Activated T-cell treated with anti-CD3 and anti-CD28 coated beads, Interleukin-2, amount 50 U/mL, for 24 hours (primary cell): ENCODE results near the gene ALDOB.
A peak's percentile ranks its signal among the peaks of the same experiment; 100 is the strongest.

ENCODE experiments used
- DNase-seq: peaks from one replicate; pipeline ENCODE4 v3.0.0-alpha.2; 2020
- H3K27ac Mint-ChIP-seq: 2 replicates; pipeline ENCODE4 v1.8.0; 2020; ENCODE audit warnings: mild to moderate bottlenecking, mixed read lengths
- H3K27me3 Mint-ChIP-seq: 2 replicates; pipeline ENCODE4 v1.8.0; 2020; ENCODE audit warnings: mixed read lengths
- H3K36me3 Mint-ChIP-seq: 2 replicates; pipeline ENCODE4 v1.8.0; 2020; ENCODE audit warnings: low read depth, mixed read lengths
- H3K4me1 Mint-ChIP-seq: 2 replicates; pipeline ENCODE4 v1.8.0; 2020; ENCODE audit warnings: low read depth, mixed read lengths
- H3K4me3 Mint-ChIP-seq: 2 replicates; pipeline ENCODE4 v1.8.0; 2020; ENCODE audit warnings: mild to moderate bottlenecking, moderate library complexity, mixed read lengths
- H3K9me3 Mint-ChIP-seq: 2 replicates; pipeline ENCODE4 v1.8.0; 2020; ENCODE audit warnings: mixed read lengths

ALDOB gene

GRCh38 chr9:101427358-101427757, 8.2 kb downstream of the ALDOB start:
- DNase-seq = no peak

DNA sequence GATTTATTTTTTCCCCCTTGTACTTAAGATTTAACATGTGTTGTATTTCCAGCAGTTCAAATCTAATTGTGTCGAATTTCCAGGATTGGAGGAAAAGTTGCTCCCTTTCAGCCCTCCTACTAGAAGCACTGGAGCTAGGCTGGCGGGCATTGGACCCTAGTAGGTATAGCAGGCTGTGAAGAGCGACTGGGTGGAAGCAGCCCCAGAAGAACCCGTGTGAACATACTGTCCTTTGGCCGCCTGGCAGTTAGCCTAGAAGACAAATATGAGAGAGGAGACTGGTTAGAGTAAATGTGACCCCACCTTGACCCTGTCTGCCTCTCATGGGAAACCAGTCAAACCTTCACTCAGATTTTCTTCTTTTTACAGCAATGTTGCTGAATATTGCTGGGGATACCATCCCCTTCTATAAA, 13.9 kb downstream of the ALDOB start:
- Mint-ChIP-seq H3K4me3 (no peak overlapping the region), H3K36me3 (peaks cover 6% of the 10 kb centered on the region), H3K27ac (no peak overlapping the region), H3K27me3 (peaks cover 3% of the 10 kb centered on the region), H3K4me1 (no peaks in the 10 kb centered on the region), H3K9me3 (peaks cover 37% of the 10 kb centered on the region)
- no peak for DNase-seq

More at GRCh38 chr9:101427358-101427757, 8.2 kb downstream of the ALDOB start:
- Mint-ChIP-seq H3K36me3 (no peaks in the 10 kb centered on the region), H3K27me3 (peaks cover 17% of the 10 kb centered on the region), H3K9me3 (peaks cover 9% of the 10 kb centered on the region), H3K4me3 (no peak overlapping the region), H3K27ac (no peak overlapping the region), H3K4me1 (no peaks in the 10 kb centered on the region)

GRCh38 chr9:101419863-101420262, 15.7 kb downstream of the ALDOB start:
- Mint-ChIP-seq H3K36me3 (peaks cover 13% of the 10 kb centered on the region), H3K4me1 (no peaks in the 10 kb centered on the region), H3K4me3 (no peak overlapping the region), H3K27me3 (peaks cover 3% of the 10 kb centered on the region), H3K27ac (no peak overlapping the region), H3K9me3 (peaks cover 45% of the 10 kb centered on the region)
- DNase-seq = no peak

DNA sequence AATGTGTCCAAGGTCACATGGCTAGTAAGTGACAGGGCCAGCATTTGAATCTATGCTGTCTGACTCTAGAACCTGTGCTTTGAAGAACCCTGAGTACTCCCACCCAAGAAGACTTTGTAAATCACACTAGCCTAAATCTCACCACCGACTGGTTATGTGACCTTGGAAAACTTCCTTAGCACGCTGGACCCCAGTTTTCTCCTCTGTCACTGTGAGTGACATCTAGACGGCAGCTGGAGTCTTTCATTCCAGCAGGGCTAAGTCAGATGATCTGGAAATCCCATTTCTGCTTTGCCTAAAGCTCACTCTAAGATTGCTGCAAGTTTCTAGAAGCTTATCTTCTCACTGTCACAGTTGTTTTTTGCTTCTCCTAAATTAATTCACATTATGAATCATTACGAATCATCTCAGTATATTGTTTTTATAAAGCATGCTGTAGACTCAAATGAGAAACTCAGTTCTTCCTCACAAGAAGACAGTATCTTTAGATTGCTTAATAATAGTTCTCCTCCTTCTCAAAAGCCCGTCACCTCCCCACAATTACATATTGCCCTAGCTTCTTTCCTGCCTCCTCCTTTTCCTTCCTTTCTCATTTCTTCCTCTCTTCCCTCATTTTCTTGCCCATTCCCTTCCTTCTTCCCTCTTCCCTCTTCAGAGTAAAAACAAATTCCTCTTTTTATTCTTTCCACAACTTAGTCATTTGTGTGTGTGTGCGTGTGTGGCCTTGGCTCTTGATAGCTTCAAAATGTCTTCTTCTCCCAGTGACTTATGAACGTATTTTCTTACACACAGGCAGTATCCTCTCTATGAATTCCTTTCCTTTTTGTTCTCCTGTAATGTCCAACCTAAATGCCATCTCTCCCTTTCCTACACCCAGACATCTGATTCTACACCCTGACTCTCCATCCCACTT, 16.8 kb downstream of the ALDOB start:
- Mint-ChIP-seq H3K36me3 (peaks cover 20% of the 10 kb centered on the region), H3K9me3 (peaks cover 47% of the 10 kb centered on the region)

GRCh38 chr9:101417977-101418376, 17.6 kb downstream of the ALDOB start:
- peaks cover 49% of the 10 kb centered on the region for H3K9me3 Mint-ChIP-seq

More for the DNA sequence above, 16.8 kb downstream of the ALDOB start:
- Mint-ChIP-seq H3K27me3 (no peaks in the 10 kb centered on the region), H3K4me3 (no peak overlapping the region), H3K27ac (no peak overlapping the region), H3K4me1 (no peaks in the 10 kb centered on the region)
- no peak for DNase-seq

DNA sequence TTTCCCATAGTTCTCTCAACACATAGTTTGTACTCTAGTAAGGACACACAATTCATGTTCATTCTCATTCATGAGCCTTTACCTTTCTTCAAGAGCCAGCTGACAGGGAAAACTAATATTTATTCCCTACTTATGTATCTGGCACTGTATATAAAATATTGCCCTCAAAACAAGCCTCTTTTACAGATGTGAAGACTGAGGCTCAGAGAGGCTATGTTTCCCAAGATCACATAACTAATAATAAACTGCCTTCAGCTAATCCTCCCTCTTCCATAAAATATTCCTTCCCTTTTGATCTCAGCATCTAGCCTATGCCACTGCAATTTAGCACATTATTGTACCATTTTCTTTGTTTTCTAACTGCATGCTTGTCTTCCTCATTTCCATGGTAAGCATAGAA, 18.2 kb downstream of the ALDOB start:
- no peak overlapping the region for H3K27ac Mint-ChIP-seq
- peaks cover 32% of the 10 kb centered on the region for H3K36me3 Mint-ChIP-seq
- H3K4me3 Mint-ChIP-seq = no peak overlapping the region
- H3K27me3 Mint-ChIP-seq = no peaks in the 10 kb centered on the region
- no peaks in the 10 kb centered on the region for H3K4me1 Mint-ChIP-seq
- no peak for DNase-seq
- peaks cover 53% of the 10 kb centered on the region for H3K9me3 Mint-ChIP-seq

More at GRCh38 chr9:101417977-101418376, 17.6 kb downstream of the ALDOB start:
- no peak overlapping the region for H3K4me3 Mint-ChIP-seq
- H3K4me1 Mint-ChIP-seq = no peaks in the 10 kb centered on the region
- H3K36me3 Mint-ChIP-seq = peaks cover 27% of the 10 kb centered on the region
- no peak overlapping the region for H3K27ac Mint-ChIP-seq
- no peak for DNase-seq
- no peaks in the 10 kb centered on the region for H3K27me3 Mint-ChIP-seq

DNA sequence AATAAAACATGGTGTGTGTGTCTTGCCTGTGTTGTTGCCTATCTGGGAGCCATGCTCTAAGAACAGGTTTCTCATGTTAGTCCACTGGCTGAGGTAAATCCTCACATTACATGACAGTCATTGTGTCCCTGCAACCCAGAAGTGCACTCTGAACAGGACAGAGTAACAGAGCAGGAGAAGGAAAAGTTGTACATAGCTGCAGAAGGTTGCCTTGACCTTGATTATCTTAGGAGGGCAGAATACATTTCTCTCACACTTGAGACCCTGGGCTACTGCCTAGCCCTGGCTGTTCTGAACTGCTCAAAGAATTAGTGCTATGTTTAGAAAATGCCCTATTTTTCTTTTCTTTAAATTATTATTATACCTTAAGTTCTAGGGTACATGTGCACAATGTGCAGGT, 20.0 kb downstream of the ALDOB start:
- Mint-ChIP-seq H3K4me3 (no peak overlapping the region), H3K36me3 (peaks cover 44% of the 10 kb centered on the region), H3K27me3 (no peaks in the 10 kb centered on the region), H3K4me1 (no peaks in the 10 kb centered on the region), H3K27ac (no peak overlapping the region), H3K9me3 (peaks cover 62% of the 10 kb centered on the region)
- DNase-seq = no peak

- H3K4me1 Mint-ChIP-seq = no peaks in the 10 kb centered on the region
- peaks cover 63% of the 10 kb centered on the region for H3K9me3 Mint-ChIP-seq
- no peak for DNase-seq
- H3K27ac Mint-ChIP-seq = no peak overlapping the region
- peaks cover 49% of the 10 kb centered on the region for H3K36me3 Mint-ChIP-seq
- H3K4me3 Mint-ChIP-seq = no peak overlapping the region
- H3K27me3 Mint-ChIP-seq = no peaks in the 10 kb centered on the region
Observed at GRCh38 chr9:101414839-101415238, 20.7 kb downstream of the ALDOB start.

- peaks cover 4% of the 10 kb centered on the region for H3K4me1 Mint-ChIP-seq
- H3K4me3 Mint-ChIP-seq = no peak overlapping the region
Observed at GRCh38 chr9:101409079-101409477, 26.5 kb downstream of the ALDOB start.

GRCh38 chr9:101408374-101409078, 27.0 kb downstream of the ALDOB start:
- Mint-ChIP-seq H3K27ac (no peak overlapping the region), H3K27me3 (no peaks in the 10 kb centered on the region), H3K36me3 (peaks cover 91% of the 10 kb centered on the region), H3K4me3 (no peak overlapping the region), H3K4me1 (peaks cover 7% of the 10 kb centered on the region), H3K9me3 (peaks cover 79% of the 10 kb centered on the region)
- no peak for DNase-seq

More at GRCh38 chr9:101409079-101409477, 26.5 kb downstream of the ALDOB start:
- peaks cover 77% of the 10 kb centered on the region for H3K9me3 Mint-ChIP-seq
- H3K36me3 Mint-ChIP-seq = peaks cover 87% of the 10 kb centered on the region
- DNase-seq = no peak
- no peak overlapping the region for H3K27ac Mint-ChIP-seq
- H3K27me3 Mint-ChIP-seq = no peaks in the 10 kb centered on the region

DNA sequence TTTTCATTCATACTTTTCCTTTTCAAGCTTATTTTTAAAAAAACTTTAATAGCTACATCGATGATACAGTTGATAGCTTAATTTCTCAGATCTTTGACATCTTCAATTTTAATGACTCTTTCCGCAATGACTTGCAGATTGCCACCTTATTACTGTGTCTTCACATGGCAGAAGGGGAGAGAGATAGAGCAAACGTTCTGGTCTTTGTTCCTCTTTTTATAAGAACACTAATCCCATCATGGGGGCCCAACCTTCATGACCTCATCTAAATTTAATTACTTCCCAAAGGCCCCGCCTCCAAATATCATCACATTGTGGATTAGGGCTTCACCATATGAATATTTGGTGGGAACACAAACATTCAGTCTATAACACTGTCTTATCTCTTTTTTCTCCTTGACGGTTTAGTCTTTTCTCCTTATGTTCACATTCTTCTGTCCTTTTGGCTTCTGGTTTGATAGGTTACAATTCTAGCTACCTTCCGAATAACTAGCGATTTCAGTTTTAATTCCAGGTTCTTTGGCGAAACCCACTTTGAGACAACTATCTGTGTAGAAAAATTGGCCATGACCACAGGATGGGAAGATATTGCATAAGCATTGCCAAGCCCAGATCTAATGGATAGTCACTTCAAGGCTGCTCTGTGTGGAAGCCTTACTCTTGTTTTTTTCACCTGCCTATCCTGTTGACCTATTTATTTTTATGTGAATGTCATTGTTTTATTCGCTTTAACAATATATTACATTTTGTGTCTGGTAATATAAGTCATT, 31.9 kb downstream of the ALDOB start:
- DNase-seq = no peak
- Mint-ChIP-seq H3K9me3 (peaks cover 64% of the 10 kb centered on the region), H3K36me3 (peaks cover 99% of the 10 kb centered on the region), H3K27ac (no peak overlapping the region), H3K27me3 (no peaks in the 10 kb centered on the region), H3K4me3 (no peak overlapping the region), H3K4me1 (peaks cover 44% of the 10 kb centered on the region)

GRCh38 chr9:101400120-101400519, 35.5 kb downstream of the ALDOB start:
- Mint-ChIP-seq H3K4me3 (peak overlapping the region; percentile 100), H3K36me3 (peaks cover 96% of the 10 kb centered on the region), H3K9me3 (peaks cover 36% of the 10 kb centered on the region), H3K27me3 (no peaks in the 10 kb centered on the region), H3K4me1 (peaks cover 66% of the 10 kb centered on the region), H3K27ac (peak overlapping the region; percentile 100)
- DNase-seq = no peak

DNA sequence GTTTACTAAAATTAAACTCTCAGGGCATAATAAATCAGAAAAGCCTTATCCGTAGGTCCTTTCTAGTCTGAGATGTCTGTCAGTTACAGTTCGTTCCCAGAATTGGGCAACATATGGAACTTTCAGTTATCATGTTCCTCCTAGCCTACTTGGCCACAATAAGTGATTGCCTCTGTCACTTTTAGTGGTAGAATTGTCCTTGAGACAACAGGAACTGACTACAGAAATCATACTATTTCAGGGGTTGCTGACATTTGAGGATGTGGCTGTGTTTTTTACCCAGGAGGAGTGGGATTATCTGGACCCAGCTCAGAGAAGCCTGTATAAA, 36.0 kb downstream of the ALDOB start:
- peaks cover 96% of the 10 kb centered on the region for H3K36me3 Mint-ChIP-seq
- H3K27me3 Mint-ChIP-seq = no peaks in the 10 kb centered on the region
- peaks cover 33% of the 10 kb centered on the region for H3K9me3 Mint-ChIP-seq
- no peak for DNase-seq
- H3K27ac Mint-ChIP-seq = peak overlapping the region; percentile 100
- peaks cover 71% of the 10 kb centered on the region for H3K4me1 Mint-ChIP-seq
- peak overlapping the region; percentile 100 for H3K4me3 Mint-ChIP-seq

DNA sequence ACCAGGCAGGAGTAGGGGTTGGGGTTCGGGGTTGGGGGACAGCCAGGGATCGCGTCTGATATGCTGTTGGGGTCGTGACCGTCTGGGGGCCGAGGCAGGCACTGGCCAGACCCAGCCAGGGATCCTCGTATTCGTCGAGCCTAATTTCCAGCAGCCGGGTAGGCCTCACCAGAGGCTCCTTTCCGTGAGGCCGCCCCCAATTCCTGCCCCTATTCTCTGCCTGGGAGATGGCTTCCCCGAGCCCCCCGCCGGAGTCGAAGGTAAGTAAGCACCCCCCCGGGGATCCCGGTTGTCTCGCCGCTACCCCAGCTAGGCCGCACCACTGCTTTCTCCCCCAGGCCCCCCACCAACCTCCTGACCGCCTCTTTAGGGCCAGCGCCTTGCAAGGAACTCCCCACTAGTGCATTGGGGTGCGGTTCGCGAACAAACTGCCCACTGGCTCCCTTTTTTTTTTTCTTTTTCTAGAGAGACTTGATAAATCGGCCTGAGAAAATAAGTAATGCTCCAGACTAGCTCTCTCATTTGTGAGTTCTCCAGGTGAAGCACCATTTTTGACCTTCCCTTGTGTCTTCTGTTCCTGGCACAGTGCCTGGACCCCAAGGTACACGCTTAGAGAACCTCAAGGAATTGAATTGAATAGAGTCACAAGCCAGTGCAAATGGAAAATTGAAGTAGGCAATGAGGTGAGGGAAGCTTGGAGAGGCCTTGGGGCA, 36.5 kb downstream of the ALDOB start:
- Mint-ChIP-seq H3K36me3 (peaks cover 96% of the 10 kb centered on the region), H3K27ac (peak overlapping the region; percentile 100), H3K4me1 (peaks cover 76% of the 10 kb centered on the region), H3K27me3 (no peaks in the 10 kb centered on the region), H3K4me3 (peak overlapping the region; percentile 100), H3K9me3 (peaks cover 35% of the 10 kb centered on the region)
- no peak for DNase-seq
